HFFc6 (cell line): ENCODE measurements around the gene UBL3. TPM values are rescaled to one million over a fixed set of nuclear protein-coding genes. Genes with fewer than 3 reads are reported as not detected.

Experiments
- DNase-seq: peaks from one replicate; pipeline ENCODE4 v3.0.0-alpha.2; 2018
- H3K27ac Mint-ChIP-seq: 2 replicates; pipeline ENCODE4 v1.8.0; 2020; ENCODE audit warnings: mild to moderate bottlenecking, mixed read lengths
- H3K27me3 Mint-ChIP-seq: 2 replicates; pipeline ENCODE4 v1.8.0; 2021; ENCODE audit warnings: mild to moderate bottlenecking, moderate library complexity, mixed read lengths; ENCODE audit not compliant: insufficient read depth
- H3K36me3 Mint-ChIP-seq: 2 replicates; pipeline ENCODE4 v1.8.0; 2021; ENCODE audit warnings: low read depth, mixed read lengths
- H3K4me1 Mint-ChIP-seq: 2 replicates; pipeline ENCODE4 v1.8.0; 2020; ENCODE audit warnings: low read depth, mixed read lengths
- H3K4me3 Mint-ChIP-seq: 2 replicates; pipeline ENCODE4 v1.8.0; 2020; ENCODE audit warnings: mild to moderate bottlenecking, moderate library complexity, mixed read lengths
- H3K9me3 Mint-ChIP-seq: 2 replicates; pipeline ENCODE4 v1.8.0; 2020; ENCODE audit warnings: mild to moderate bottlenecking, mixed read lengths
- total RNA-seq, 6 experiments: library from RNA; stranded (reverse); fragmentation: NEBNext Ultra II Directional; extraction: Animal tissue kit (Norgen Biotek cat#: 25700); gene quantifications; 2 replicates in 1 of 6; 3 replicates in 5 of 6; pipeline ENCODE4 v1.2.3, GENCODE V29; 2021
- TF ChIP-seq, protein P1 (sequence below): fragments of 200-600 bp; sonication (generic); IDR thresholded peaks from 2 replicates; pipeline ENCODE4 v1.5.0; 2021; ENCODE audit warnings: antibody characterized with exemption, mild to moderate bottlenecking

UBL3 gene
- total RNA-seq, 6 experiments from 2014 or later: 38.0 to 57.4 (median 44.6) TPM

GRCh38 chr13:29875646-29876045 is 25.2 kb upstream of the UBL3 start:
- H3K4me3 Mint-ChIP-seq: no peak overlapping the region

GRCh38 chr13:29868581-29868980 is 18.2 kb upstream of the UBL3 start:
- no peak for DNase-seq
- H3K4me3 Mint-ChIP-seq: no peak overlapping the region
- TF ChIP-seq, protein P1, sequence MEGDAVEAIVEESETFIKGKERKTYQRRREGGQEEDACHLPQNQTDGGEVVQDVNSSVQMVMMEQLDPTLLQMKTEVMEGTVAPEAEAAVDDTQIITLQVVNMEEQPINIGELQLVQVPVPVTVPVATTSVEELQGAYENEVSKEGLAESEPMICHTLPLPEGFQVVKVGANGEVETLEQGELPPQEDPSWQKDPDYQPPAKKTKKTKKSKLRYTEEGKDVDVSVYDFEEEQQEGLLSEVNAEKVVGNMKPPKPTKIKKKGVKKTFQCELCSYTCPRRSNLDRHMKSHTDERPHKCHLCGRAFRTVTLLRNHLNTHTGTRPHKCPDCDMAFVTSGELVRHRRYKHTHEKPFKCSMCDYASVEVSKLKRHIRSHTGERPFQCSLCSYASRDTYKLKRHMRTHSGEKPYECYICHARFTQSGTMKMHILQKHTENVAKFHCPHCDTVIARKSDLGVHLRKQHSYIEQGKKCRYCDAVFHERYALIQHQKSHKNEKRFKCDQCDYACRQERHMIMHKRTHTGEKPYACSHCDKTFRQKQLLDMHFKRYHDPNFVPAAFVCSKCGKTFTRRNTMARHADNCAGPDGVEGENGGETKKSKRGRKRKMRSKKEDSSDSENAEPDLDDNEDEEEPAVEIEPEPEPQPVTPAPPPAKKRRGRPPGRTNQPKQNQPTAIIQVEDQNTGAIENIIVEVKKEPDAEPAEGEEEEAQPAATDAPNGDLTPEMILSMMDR: no peak
- no peaks in the 10 kb centered on the region for H3K4me1 Mint-ChIP-seq
- no peaks in the 10 kb centered on the region for H3K9me3 Mint-ChIP-seq
- no peaks in the 10 kb centered on the region; the same call in 1 of the 2 replicates for H3K27me3 Mint-ChIP-seq
- no peak overlapping the region for H3K27ac Mint-ChIP-seq
- H3K36me3 Mint-ChIP-seq: peaks cover 5% of the 10 kb centered on the region; the same call in 1 of the 2 replicates

More at GRCh38 chr13:29875646-29876045, 25.2 kb upstream of the UBL3 start:
- Mint-ChIP-seq H3K27me3 (peaks cover 3% of the 10 kb centered on the region; the same call in 1 of the 2 replicates), H3K36me3 (no peaks in the 10 kb centered on the region), H3K4me1 (peaks cover 9% of the 10 kb centered on the region), H3K9me3 (no peaks in the 10 kb centered on the region), H3K27ac (no peak overlapping the region)
- no peak for DNase-seq
- TF ChIP-seq, protein P1: no peak

- DNase-seq: no peak
- peaks cover 5% of the 10 kb centered on the region; the same call in 1 of the 2 replicates for H3K36me3 Mint-ChIP-seq
- H3K9me3 Mint-ChIP-seq: no peaks in the 10 kb centered on the region
- no peak overlapping the region for H3K27ac Mint-ChIP-seq
- peaks cover 1% of the 10 kb centered on the region; the same call in 1 of the 2 replicates for H3K27me3 Mint-ChIP-seq
- peaks cover 23% of the 10 kb centered on the region for H3K4me1 Mint-ChIP-seq
- H3K4me3 Mint-ChIP-seq: no peak overlapping the region
- TF ChIP-seq, protein P1: no peak
Measured at GRCh38 chr13:29865934-29866333, 15.5 kb upstream of the UBL3 start.

DNA sequence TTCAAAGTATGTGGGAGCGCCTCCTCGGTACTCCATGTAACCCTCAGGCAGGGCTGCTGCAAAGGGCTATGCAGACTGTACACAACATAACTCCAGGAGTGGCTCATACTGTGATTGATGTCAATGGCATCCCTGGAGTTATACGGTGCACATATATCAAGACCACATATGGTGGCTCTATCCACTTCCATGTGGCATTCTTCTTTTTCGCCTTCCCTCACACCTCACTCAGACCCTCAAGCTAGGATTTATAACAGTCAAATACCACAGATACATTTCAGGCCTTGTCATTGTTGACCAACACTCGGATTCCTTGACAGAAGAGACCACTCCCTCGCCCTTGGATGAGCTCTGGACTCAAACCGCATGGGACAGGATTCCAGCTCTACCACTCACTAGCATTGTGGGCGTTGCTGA is 11.3 kb upstream of the UBL3 start:
- peaks cover 5% of the 10 kb centered on the region; the same call in 1 of the 2 replicates for H3K36me3 Mint-ChIP-seq
- H3K27ac Mint-ChIP-seq: peak overlapping the region; percentile 91
- peaks cover 1% of the 10 kb centered on the region; the same call in 1 of the 2 replicates for H3K27me3 Mint-ChIP-seq

GRCh38 chr13:29859971-29860370 is 9.6 kb upstream of the UBL3 start:
- peak; percentile 90 for DNase-seq
- peak overlapping the region; percentile 56; the same call in 1 of the 2 replicates for H3K4me3 Mint-ChIP-seq
- no peaks in the 10 kb centered on the region for H3K9me3 Mint-ChIP-seq
- peaks cover 64% of the 10 kb centered on the region for H3K4me1 Mint-ChIP-seq
- H3K27me3 Mint-ChIP-seq: 0 out of 2 replicates have a peak, but pooled peaks cover 1% of the 10 kb centered on the region
- TF ChIP-seq, protein P1: no peak
- H3K36me3 Mint-ChIP-seq: peaks cover 5% of the 10 kb centered on the region; the same call in 1 of the 2 replicates
- peak overlapping the region; percentile 93 for H3K27ac Mint-ChIP-seq

More for the DNA sequence above, 11.3 kb upstream of the UBL3 start:
- TF ChIP-seq, protein P1: no peak; the same call in 1 of the 2 replicates
- Mint-ChIP-seq H3K9me3 (no peaks in the 10 kb centered on the region), H3K4me3 (peak overlapping the region; percentile 54), H3K4me1 (peaks cover 51% of the 10 kb centered on the region)
- peak; percentile 99 for DNase-seq
